Testis (tissue), 2 donors: Measurements from ENCODE around the gene NEUROD2.

Experiments
- CTCF ChIP-seq, 3 experiments: fragments of 450-650 bp in 2 of 3; fragments of 200-600 bp in 1 of 3; sonication (generic) in 1 of 3; IDR thresholded peaks; one replicate each; pipeline ENCODE4 v1.5.1; 2016 to 2019; ENCODE audit warnings: antibody characterized with exemption in 3 of 3, mild to moderate bottlenecking in 2 of 3, moderate library complexity in 1 of 3
- POLR2A ChIP-seq: fragments of 450-650 bp; IDR thresholded peaks from one replicate; pipeline ENCODE4 v1.6.1; 2017; ENCODE audit warnings: antibody characterized with exemption, mild to moderate bottlenecking, moderate library complexity

- TF ChIP-seq CTCF (IDR thresholded peaks at IDR 0.05) (no peak), POLR2A (no peak)
Observed at GRCh38 chr17:39643271-39643670, 35.6 kb upstream of the NEUROD2 start.
